ENCODE data around the gene CLTCL1.
"Not testable (repeated sequence)": the region's sequence is repeated elsewhere in the genome, so short reads cannot be mapped to it uniquely, and the experiment has no call there.

Gene CLTCL1

DNA sequence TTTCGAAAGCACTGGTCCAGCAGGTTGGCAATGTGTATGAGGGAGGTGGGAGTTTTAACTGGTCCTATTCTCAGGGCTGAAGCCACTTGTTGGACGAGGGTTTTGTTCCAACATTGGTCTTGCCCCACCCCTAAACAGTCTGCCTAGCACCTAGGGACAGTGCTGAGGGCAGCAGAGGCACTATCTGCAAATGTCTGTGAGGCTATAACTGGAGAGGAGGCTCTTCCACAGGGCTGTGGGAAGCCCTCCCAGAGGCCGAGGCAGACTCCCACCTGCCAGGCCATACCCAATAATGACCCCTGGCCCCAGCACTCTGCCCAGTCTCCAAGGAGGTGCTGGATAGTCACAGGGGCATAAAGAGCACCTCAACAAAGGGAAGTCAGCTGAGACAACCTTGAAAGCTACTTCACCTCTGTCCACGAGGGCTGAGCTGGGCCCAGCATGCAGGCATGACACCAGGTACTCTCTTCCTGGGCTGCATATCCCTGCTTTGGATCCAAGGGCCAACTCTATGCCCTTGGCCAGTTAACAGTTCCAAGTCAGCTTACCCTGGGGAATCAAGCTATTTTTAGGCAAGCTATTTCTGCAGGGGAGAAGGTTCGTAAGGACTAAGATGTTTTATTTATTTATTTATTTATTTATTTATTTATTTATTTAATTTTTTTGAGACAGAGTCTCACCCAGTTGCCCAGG lies 72.8 kb downstream of the CLTCL1 start:
- DNase-seq (ENCODE audit: low read depth): no peak

DNA sequence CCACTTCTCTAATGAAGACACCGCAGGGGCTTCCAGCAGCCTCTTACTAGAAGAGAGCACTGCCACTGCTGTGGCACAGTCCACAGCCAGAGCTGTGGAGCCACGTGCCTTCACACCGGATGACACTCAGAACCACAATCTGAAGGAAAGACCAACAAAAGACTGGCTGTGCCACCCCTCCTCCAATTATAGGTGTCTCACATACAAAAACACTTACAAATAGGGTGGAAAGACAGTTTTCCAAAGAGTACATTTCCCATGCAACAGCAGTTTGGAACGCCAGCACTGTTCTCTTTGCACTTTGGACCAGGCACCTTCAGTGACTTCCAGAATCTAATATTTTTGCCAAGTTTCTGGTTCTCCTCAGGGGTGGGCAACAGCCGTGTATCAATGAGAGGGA lies 74.9 kb downstream of the CLTCL1 start:
- no peak for DNase-seq (ENCODE audit: low read depth)

DNA sequence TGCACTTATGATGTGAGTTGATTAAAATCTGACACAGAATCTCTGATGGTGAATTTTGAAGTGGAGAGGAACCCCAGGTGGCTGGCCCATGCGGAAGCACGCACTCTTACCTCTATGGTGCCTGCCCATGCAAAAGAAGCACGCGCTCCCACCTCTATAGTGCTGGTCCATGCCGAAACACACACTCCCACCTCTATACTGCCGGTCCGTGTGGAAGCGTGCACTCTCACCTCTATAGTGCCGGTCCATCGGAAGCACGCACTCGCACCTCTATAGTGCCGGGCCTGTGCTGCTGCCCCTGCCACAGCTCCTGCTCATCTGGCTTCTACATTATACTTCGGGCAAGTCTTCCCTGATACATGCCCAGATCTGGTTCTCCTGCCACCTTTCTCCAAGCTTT lies 76.2 kb downstream of the CLTCL1 start:
- no peak for DNase-seq (ENCODE audit: low read depth)

DNA sequence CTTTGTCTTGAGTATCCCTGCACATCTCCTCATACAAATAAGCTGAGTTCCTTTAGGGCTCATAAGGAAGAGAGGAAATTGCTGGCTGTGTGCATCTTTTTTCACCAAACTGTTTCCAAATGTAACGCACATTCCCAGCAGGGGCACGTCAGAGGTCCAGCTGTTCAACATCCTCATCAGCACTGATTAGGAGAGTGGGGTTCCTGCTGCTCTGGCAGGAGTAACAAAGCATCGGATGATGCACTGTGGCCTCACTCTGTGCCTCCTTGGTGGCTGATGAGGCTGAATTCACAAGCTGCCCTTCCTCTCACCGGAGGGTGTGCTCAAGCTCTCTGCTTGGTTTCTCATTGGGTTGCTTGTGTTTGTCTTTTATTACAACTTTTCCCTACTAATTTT lies 77.4 kb downstream of the CLTCL1 start:
- no peak for DNase-seq (ENCODE audit: low read depth)

DNA sequence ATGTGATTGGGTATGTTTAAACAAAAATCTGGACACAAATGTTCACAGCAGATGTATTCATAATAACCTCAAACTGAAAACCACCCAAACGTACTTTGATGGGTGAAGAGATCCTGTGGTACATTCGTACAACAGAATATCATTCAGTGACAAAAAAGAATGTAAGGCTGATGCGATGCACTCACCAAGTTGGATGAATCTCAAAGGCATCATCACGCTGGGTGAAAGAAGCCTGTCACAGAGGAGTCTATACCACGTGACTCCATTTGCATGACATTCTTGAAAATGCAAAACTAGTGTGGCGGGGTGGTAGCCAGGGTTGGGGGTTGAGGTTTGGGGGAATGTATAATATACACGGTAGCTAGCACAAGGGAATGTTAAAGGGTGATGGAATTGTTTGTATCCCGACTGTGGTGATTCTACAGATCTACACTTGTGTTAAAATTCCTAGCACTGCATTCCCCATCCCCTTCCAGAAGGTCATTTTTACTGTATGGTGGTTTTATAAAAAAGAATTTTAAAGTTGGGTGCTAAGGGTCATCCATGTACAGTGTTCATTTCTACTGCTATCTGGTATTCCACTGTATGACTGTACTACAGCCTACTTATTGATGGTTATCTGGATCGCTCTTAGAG lies 78.0 kb downstream of the CLTCL1 start:
- DNase-seq (ENCODE audit: low read depth): no peak

DNA sequence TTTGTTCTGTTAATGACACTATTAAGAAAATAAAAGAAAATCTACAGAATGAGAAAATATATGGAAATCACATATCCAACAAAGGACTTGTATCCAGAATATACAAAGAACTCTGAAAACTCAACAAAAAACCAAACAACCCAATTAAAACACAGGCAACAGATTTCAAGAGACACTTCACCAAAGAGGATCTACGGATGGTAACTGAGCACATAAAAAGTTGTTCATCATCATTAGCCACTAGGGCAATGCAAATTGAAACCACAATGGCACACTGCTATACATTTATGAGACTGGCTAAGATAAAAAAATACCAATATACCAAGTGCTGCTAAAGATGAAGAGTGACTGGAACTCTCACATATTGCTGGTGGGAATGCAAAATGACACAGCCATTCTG lies 78.5 kb downstream of the CLTCL1 start:
- no peak for DNase-seq (ENCODE audit: low read depth)

DNA sequence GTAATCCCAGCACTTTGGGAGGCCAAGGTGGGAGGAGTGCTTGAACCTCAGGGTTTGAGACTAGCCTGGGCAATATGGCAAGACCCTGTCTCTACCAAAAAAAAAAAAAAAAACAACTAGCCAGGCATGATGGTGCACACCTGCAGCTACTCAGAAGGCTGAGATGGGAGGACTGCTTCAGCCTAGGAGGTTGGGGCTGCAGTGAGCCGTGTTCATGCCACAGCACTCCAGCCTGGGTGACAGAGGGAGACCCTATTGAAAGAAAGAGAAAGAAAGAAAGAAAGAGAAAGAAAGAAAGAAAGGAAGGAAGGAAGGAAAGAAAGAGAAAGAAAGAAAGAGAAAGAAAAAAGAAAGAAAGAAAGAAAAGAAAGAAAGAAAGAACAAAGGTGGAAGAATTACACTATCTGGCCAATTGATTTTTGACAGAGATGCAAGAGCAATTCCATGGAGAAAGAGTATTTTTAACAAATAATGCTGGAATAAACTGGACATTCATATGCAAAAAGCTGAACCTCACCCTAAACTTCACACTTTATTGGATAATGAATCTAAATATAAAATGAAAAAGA lies 79.1 kb downstream of the CLTCL1 start:
- no peak for DNase-seq (ENCODE audit: low read depth)

DNA sequence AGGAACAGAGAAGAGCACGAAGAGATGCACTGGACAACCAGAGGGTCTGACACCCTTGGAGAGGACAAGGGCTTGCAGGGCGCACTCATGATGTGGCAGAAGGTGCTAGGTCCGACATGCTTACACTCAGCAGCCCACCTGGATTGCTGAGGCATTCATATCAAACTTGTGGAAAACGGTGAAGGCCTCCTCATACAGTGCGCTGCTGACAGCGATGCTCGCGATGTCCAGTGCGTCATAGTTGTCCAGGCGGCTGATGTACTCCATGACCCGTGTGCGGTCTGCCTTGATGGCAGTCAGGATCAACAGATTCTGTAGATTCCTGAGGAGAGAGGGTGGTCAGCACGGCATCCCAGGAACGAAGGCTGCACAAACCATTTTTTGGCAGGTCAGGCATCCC lies 81.3 kb downstream of the CLTCL1 start:
- no peak for DNase-seq (ENCODE audit: low read depth)

DNA sequence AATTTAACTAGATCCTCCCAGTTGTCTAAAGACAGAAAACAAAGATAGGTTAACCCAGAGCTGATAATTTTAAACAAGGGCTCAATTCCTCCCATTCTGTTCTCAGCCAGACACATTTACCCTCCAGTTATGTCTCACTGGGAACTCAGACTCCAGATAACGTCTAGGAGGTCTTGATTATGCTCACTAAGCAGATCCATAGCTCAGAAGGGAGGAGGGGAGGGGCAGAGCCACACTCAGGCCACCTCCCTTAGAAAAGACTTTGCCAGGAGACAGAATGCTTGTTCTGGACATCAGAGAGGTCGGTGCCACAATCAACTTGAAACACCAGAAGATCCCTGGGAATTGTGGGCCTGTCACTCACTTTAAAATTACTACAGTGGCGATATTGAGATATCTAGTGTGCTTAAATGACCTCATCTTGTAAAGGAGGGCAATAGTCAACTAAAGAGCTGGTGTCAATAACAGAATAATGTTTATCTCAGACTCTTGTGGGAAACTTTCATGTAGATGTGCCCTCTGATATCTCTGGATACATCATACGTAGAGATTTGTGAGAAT lies 83.2 kb downstream of the CLTCL1 start:
- DNase-seq (ENCODE audit: low read depth): no peak

DNA sequence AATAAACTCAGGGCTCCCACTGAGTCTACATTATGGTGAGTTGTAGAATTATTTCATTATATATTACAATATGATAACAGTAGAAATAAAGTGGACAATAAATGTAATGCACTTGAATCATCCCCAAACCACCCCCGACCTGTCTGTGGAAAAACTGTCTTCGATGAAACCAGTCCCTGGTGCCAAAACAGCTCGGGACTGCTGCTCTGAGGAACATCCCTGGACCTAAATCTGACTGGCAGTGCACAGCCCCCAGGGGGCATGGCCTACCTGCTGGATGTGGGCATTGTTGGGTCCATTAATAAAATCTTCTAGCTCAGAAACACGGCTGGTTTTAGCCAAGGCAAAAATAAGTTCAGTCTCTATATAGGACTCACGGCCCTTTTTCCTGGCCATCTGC lies 83.6 kb downstream of the CLTCL1 start:
- DNase-seq (ENCODE audit: low read depth): no peak

DNA sequence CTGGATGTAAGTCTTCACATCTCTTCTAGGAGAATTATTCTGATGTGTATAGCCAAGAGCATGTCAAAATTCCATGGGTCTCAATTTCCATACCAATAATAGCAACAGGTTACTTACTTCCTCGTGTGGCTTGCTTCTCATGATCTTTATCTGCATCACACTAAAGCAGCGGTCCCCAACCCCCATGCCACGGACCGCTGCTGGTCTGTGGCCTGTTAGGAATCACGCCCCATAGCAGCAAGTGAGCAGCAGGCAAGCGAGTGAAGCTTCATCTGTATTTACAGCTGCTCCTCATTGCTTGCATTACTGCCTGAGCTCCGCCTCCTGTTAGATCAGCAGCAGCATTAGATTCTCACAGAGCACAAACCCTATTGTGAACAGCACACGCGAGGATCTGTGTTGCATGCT lies 84.1 kb downstream of the CLTCL1 start:
- DNase-seq (ENCODE audit: low read depth): no peak

DNA sequence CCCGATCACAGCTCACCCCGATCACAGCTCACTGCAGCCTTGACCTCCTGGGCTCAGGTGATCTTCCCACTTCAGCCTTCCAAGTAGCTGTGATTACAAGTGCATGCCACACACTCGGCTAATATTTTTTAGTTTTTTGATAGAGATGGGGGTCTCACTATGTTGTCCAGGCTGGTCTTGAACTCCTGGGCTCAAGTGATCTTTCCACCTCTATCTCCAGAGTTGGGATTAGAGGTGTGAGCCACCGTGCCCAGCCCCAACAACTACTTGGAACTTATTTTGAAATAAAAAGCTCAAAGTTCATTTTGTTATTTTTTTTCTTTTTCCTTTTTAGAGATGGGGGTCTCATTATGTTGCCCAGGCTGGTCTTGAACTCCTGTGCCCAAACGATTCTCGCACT lies 85.2 kb downstream of the CLTCL1 start:
- no peak for DNase-seq (ENCODE audit: low read depth)

DNA sequence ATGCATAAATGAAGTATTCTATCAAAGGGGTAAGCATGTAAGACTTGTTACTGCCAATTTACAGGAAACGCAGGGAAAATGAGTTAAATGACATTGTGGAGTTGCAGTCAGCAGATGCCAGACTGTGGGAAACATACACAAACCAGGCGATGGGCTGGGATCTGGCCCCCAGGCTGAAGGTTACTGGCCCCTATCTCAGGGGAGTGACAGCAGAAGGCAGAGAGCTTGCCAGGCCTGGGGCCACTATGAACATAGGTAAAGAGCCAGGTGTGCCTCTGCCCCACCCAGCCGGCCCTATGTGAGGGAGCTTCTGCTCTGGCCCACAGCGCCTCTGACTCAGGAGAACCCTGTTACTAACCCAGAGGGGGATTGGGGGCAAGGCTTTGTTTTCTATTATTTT lies 86.9 kb downstream of the CLTCL1 start:
- no peak for DNase-seq (ENCODE audit: low read depth)

DNA sequence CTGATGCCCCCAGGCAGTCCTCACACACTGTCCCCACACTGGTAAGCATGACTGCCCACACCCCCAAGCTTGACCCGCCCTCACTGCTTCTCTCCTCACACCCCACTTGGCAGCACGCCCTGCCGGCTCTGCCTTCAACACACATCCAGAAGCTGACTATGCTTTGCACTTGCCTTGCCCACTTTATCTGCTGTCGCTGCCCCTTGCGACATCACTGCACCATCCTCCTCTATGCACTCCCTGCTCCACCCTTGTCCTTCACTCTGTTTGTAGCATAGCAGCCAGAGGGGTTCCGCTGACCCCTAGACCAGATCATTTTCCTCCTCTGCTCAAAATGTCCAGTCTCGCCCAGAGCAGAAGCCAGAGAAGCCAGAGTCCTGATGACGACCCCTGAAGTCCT lies 87.7 kb downstream of the CLTCL1 start:
- no peak for DNase-seq (ENCODE audit: low read depth)

DNA sequence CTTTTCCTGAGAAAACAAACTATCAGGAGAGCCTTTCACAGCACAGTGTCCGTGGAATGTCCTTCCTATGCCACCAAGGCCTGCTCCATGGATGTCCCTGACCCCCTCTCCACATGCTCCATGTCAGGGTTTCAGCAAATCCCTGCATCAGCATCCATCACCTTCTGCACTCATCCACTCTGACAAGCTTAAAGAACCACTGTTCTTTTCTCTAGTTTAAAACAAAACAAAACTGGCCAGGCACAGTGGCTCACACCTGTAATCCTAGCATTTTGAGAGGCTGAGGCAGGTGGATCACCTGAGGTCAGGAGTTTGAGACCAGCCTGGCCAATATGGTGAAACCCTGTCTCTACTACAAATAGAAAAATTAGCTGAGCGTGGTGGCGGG lies 88.7 kb downstream of the CLTCL1 start:
- DNase-seq (ENCODE audit: low read depth): not testable (repeated sequence)

DNA sequence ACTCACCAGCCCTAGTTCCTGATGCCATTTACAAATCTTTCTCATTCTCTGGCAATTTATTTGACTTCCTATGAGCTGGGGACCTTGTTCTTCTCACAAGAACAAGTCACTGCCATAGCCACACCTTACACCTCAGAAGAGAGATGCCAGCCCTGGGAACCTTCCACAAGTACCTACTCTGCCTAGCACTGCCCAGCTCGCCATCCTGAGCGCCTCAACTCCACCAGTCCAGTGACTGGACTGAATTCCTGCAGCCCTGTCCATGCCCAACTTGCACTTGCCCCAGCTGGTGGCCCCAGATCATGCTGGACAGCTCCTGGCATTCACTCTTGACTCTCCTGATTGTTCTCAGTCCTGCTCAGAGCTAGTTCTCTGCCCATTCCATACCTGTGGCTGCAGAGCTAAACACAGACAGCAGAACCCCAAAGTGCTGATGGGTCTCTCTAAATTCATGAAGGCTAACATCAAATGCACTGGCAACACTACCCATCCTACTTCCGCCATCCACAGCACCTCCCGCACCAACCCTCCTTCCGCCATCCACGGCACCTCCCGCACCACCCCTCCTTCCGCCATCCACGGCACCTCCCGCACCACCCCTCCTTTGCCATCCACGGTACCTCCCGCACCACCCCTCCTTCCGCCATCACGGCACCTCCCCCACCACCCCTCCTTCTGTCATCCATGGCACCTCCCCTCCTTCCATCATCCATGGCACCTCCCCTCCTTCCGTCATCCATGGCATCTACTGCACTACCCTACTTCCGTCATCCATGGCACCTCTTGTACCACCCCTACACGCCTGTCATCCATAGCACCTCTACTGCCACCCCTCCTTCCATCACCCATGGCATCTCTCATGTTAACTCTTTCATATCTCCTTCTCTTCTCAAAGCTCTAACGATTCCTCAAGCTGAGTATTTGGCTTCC lies 89.4 kb downstream of the CLTCL1 start:
- DNase-seq (ENCODE audit: low read depth): no peak

DNA sequence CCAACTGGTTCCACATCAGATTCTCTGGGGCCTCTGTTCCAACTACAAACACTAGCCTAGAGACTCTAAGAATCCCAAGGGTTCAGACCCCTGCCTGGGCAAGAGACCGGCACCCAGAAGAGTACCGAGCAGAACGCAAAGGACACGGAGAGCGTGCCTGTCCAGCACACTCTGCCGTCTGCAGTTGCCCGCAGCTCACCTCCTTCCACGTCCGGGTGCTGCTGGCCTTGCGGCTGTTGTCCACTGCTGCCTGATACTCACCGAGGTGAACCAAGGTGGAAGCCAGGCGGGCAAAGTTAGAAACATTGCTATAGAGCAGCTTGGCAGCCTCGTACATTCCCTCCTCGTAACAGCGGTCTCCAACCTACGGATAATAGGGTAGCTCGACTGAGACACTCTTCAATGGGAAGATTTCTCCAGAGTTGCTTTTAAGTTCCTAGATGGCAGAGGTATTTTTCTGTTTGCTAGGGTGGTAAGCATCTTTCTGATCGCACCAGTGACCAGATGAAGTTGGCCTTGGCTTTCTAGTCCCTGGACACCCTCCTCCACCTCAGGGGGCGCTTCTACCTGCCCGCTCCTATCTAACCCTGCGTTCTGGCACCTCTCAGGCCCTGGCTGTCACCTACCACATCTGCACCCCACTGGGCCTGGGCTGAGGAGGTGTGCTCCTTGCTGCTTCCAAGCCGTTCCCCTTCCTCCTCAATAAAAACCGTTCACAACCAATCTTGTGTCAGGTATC lies 90.2 kb downstream of the CLTCL1 start:
- no peak for DNase-seq (ENCODE audit: low read depth)

DNA sequence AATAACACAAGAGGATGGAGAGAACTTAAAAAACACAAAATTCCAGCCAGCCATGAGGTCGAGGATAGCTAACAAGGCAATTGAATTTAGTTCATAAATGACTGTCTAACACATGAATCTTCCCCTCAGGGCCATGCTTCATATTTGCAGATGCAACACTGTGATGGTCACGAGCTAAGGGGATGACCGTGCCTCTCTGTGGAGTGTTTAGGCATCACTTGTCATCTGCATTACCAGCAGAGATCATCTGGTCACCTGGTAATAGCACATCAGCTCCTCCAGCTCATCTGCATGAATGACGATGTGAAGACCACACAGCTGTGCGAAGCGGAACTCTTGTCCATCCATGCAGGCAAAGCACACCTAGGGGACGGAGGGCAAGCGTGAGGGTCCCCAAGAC lies 92.0 kb downstream of the CLTCL1 start:
- no peak for DNase-seq (ENCODE audit: low read depth)

DNA sequence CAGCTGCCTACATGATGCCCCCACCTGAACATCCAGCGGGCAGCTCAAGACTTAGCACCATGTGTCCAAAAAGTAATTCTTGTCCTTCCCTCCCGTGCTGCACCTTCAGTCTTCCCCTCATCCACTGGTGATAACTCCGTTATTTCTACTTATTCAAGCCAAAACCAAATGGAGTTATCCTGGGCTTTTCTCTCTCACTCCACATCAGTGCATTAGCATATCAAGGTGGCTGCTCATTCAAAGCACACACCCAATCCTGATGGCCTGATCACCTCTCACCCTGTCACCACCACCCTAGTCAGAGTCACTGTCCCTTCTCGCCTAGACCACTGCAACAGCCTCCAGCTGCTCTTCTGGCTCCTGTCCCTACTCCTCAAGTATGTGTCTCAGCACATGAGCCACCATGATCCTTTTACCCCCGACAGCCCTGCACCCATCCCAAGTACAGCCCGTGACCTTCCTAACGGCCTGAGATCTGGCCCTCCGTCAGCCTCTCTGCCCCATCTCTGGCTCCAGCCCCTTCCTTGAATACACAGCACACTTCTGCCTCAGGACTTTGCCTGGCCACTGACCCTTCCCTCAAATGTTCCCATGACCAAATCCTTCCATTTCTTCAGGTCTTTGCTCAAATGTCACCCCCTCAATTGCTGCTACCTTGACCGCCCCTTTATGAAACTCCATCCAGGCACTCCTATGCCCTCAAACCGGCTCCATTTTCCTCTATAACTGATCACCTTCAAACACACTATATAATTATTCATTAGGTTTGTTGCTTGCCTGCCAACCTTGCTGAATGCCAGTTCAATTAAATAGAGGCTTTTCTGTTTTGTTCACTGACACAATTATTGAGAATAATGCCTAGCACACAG lies 93.3 kb downstream of the CLTCL1 start:
- DNase-seq (ENCODE audit: low read depth): no peak

DNA sequence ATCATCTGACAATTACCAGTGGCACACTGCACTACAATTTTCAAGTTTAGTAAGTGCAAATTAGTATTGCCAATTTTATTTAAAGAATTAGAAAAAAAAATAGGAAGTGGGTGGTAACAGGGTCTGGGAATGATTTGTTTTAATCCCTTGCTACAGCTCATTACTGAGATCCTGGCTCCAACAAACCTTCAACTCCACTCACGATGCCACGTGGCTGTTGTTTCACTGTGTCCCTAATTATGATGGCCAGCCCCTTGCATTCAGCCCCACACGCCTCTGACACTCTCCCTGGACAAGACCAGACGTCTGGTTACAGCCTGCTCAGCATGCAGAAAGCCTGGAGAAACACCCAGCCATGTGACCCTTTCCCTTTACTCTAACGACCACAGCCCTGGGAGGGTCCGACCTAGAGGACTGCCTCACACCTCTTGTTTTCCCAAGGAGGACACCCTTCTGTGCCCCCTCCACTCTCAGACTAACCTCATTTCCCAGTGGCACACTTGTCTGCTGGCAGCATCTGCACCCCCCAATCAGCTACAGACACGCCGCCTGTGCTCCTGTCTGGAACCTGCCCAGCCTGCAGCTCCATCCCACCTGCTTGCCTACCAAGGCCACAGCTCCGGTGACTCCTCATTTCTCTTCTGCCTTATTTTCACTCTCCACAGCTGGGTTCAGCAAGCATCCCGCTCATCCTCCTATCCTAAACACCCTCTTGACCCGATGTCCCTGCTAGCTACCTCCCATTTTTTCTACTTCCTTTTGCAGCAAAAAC lies 94.5 kb downstream of the CLTCL1 start:
- no peak for DNase-seq (ENCODE audit: low read depth)

Measured in T follicular helper cell (primary cell).